HepG2 (cell line): ENCODE data around the gene RHOBTB3. TPM values are rescaled to one million over a fixed set of nuclear protein-coding genes. Genes with fewer than 3 reads are reported as not detected.
A peak's percentile ranks its signal among the peaks of the same experiment; 100 is the strongest.

Source experiments
- DMAP1 ChIP-seq: IDR thresholded peaks from 2 replicates; pipeline ENCODE4 v1.6.1; 2016
- HMG20B ChIP-seq: conservative IDR thresholded peaks from 2 replicates; pipeline ENCODE4 v1.6.1; 2016; ENCODE audit warnings: missing genetic modification reagents, missing compliant biosample characterization
- HNRNPLL ChIP-seq: fragments of 200-400 bp; formaldehyde crosslinking; IDR thresholded peaks from 2 replicates; pipeline ENCODE4 v1.6.1; 2017; ENCODE audit warnings: mild to moderate bottlenecking, low read depth, low read length; ENCODE audit not compliant: poor library complexity, severe bottlenecking
- ISL2 ChIP-seq: sonication (generic); formaldehyde crosslinking; IDR thresholded peaks from 2 replicates; pipeline ENCODE4 v1.5.0; 2020; ENCODE audit warnings: missing genetic modification reagents
- KDM2A ChIP-seq: sonication (generic); formaldehyde crosslinking; IDR thresholded peaks from 2 replicates; pipeline ENCODE4 v1.4.0; 2020; ENCODE audit warnings: low read depth, missing genetic modification reagents, borderline replicate concordance
- NBN ChIP-seq: fragments of 450-650 bp; conservative IDR thresholded peaks from 2 replicates; pipeline ENCODE4 v1.6.1; 2017
- NCOA5 ChIP-seq: sonication (generic); formaldehyde crosslinking; IDR thresholded peaks from 2 replicates; pipeline ENCODE4 v1.4.0; 2020; ENCODE audit warnings: missing genetic modification reagents
- NRL ChIP-seq: sonication (generic); formaldehyde crosslinking; IDR thresholded peaks from 2 replicates; pipeline ENCODE4 v1.5.0; 2020; ENCODE audit warnings: missing genetic modification reagents, mild to moderate bottlenecking, moderate library complexity, borderline replicate concordance
- POLR2AphosphoS5 ChIP-seq: IDR thresholded peaks from 2 replicates; pipeline ENCODE4 v1.6.1; 2012; ENCODE audit warnings: low read depth, low read length
- PRMT3 ChIP-seq: sonication (generic); formaldehyde crosslinking; IDR thresholded peaks from 2 replicates; pipeline ENCODE4 v1.8.1; 2022; ENCODE audit warnings: low read depth, mild to moderate bottlenecking, moderate library complexity, missing genetic modification reagents, borderline replicate concordance
- RELA ChIP-seq: sonication (generic); formaldehyde crosslinking; IDR thresholded peaks from 2 replicates; pipeline ENCODE4 v1.4.0; 2020; ENCODE audit warnings: missing genetic modification reagents
- RORA ChIP-seq: sonication (generic); formaldehyde crosslinking; IDR thresholded peaks from 2 replicates; pipeline ENCODE4 v1.5.0; 2020; ENCODE audit warnings: mild to moderate bottlenecking, missing genetic modification reagents, moderate library complexity
- SKI ChIP-seq: fragments of 450-650 bp; IDR thresholded peaks from one replicate; pipeline ENCODE4 v1.6.1; 2018; ENCODE audit warnings: mild to moderate bottlenecking; ENCODE audit not compliant: partially characterized antibody
- SRSF1 ChIP-seq: fragments of 200-400 bp; formaldehyde crosslinking; optimal IDR thresholded peaks from 2 replicates; pipeline ENCODE3; 2017; ENCODE audit warnings: mild to moderate bottlenecking, low read depth, low read length, moderate library complexity
- STAT5B ChIP-seq: sonication (generic); formaldehyde crosslinking; IDR thresholded peaks from 2 replicates; pipeline ENCODE4 v1.4.0; 2020; ENCODE audit warnings: missing genetic modification reagents
- TCF12 ChIP-seq, 2 experiments: fragments of 450-650 bp in 1 of 2; sonication (generic) in 1 of 2; formaldehyde crosslinking in 1 of 2; IDR thresholded peaks; 2 replicates each; pipeline versions ENCODE4 v1.6.1 to v1.8.0; 2017 to 2022; ENCODE audit warnings: antibody characterized with exemption in 1 of 2, mild to moderate bottlenecking in 1 of 2, missing genetic modification reagents in 1 of 2, moderate library complexity in 1 of 2
- TERF1 ChIP-seq: sonication (generic); formaldehyde crosslinking; IDR thresholded peaks from 2 replicates; pipeline ENCODE4 v1.8.0; 2022; ENCODE audit warnings: mild to moderate bottlenecking, missing genetic modification reagents, moderate library complexity
- TFDP2 ChIP-seq: sonication (generic); formaldehyde crosslinking; IDR thresholded peaks from 2 replicates; pipeline ENCODE4 v1.4.0; 2020; ENCODE audit warnings: missing genetic modification reagents
- ZNF326 ChIP-seq: sonication (generic); formaldehyde crosslinking; IDR thresholded peaks from 2 replicates; pipeline ENCODE4 v1.4.0; 2020; ENCODE audit warnings: missing genetic modification reagents, borderline replicate concordance
- ZNF367 ChIP-seq: sonication (generic); formaldehyde crosslinking; IDR thresholded peaks from 2 replicates; pipeline ENCODE4 v1.4.0; 2020; ENCODE audit warnings: missing genetic modification reagents, borderline replicate concordance
- ZNF451 ChIP-seq: sonication (generic); formaldehyde crosslinking; IDR thresholded peaks from 2 replicates; pipeline ENCODE4 v1.5.0; 2020; ENCODE audit warnings: mild to moderate bottlenecking, missing genetic modification reagents
- ZNF563 ChIP-seq: sonication (generic); formaldehyde crosslinking; IDR thresholded peaks from 2 replicates; pipeline ENCODE4 v1.8.0; 2022; ENCODE audit warnings: mild to moderate bottlenecking, moderate library complexity, missing genetic modification reagents
- ZSCAN29 ChIP-seq: sonication (generic); formaldehyde crosslinking; conservative IDR thresholded peaks from 2 replicates; pipeline ENCODE4 v1.4.0; 2020; ENCODE audit warnings: mild to moderate bottlenecking, missing genetic modification reagents
- polyA plus RNA-seq, 8 experiments: library from polyadenylated mRNA; depleted of rRNA in 3 of 8; stranded (reverse) in 7 of 8; unstranded in 1 of 8; fragments of >200 nt; fragmentation: Illumina TruSeq in 4 of 8; extraction: Trizol in 4 of 8; gene quantifications; 2 replicates each; pipeline versions ENCODE4 v1.2.1 to v1.2.3, GENCODE V29; 2011 to 2016; ENCODE audit warnings: low read depth in 4 of 8, missing spikeins in 1 of 8, mixed read lengths in 1 of 8; ENCODE audit not compliant: insufficient read depth in 1 of 8
- total RNA-seq, 5 experiments: library from RNA; depleted of rRNA; stranded (reverse); fragments of >200 nt; fragmentation: Illumina TruSeq; extraction: Trizol; gene quantifications; 2 replicates each; pipeline ENCODE4 v1.2.3, GENCODE V29; 2016; ENCODE audit warnings: low read depth in 1 of 5
- TF ChIP-seq, protein P1 (sequence below): sonication (generic); formaldehyde crosslinking; IDR thresholded peaks from 2 replicates; pipeline ENCODE4 v1.8.0; 2022; ENCODE audit warnings: missing genetic modification reagents, mild to moderate bottlenecking, inconsistent platforms, borderline replicate concordance
- TF ChIP-seq, protein P2 (sequence below): sonication (generic); formaldehyde crosslinking; IDR thresholded peaks from 2 replicates; pipeline ENCODE4 v1.5.1; 2020; ENCODE audit warnings: missing genetic modification reagents, mild to moderate bottlenecking, borderline replicate concordance
- TF ChIP-seq, protein P3 (sequence below): sonication (generic); formaldehyde crosslinking; IDR thresholded peaks from 2 replicates; pipeline ENCODE4 v1.5.0; 2020; ENCODE audit warnings: missing genetic modification reagents, mild to moderate bottlenecking, borderline replicate concordance

The RHOBTB3 gene
- total and polyA plus RNA-seq, 2 of the 13 experiments (the other 11 are each of a cell fraction or from before 2014, with no cell fraction given): 31.6 to 35.4 TPM

DNA sequence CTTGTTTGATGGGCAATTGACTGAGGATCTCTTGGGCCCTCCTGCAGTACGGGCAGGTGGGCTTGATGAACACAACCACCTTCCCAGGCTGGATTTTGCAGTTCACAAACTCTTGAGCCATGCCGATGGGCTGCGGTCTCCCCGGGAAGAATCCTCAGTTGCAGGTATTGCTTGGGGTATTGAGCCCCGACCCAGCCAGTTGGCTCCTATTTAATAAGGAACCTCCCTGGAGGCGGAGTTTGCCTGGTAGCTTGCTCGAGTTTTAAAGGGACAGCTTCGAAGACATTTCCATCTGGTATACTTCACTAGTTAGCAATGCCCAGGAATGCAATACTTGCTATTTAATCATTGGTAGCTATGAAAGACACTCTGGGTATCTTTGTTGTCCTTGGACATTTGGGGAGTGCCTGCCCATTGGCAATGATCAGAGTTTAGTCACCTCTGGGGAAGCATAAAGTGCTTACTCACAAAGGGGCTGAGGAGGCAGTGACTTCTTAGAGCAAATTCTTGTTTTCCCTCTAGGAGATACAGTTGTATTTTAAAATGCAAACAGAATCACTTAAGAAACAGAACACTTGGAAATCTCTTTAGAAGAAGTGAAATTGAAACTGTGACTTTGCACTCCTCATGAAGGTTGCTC lies 91.5 kb downstream of the RHOBTB3 start, which contains the start of gene GLRX (continued):
- TF ChIP-seq, protein P1, sequence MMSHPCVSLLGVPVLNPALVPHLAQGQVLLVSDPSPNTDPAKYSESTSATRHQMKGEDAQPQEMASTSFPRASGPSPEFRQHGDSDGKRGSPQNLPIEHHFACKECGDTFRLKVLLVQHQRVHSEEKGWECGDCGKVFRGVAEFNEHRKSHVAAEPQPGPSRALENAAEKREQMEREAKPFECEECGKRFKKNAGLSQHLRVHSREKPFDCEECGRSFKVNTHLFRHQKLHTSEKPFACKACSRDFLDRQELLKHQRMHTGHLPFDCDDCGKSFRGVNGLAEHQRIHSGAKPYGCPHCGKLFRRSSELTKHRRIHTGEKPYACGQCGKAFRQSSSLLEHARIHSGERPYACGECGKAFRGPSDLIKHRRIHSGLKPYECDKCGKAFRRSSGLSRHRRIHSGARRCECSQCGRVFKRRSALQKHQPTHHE (CRISPR knock-in tag): no peak
- TF ChIP-seq ISL2 (CRISPR knock-in tag) (no peak), STAT5B (CRISPR knock-in tag) (no peak), SKI (no peak), ZNF563 (CRISPR knock-in tag) (no peak), SRSF1 (no peak), NRL (CRISPR knock-in tag) (no peak), HMG20B (no peak), POLR2AphosphoS5 (peak; percentile 96), RORA (CRISPR knock-in tag) (no peak), ZNF451 (no peak), KDM2A (CRISPR knock-in tag) (no peak), ZNF367 (no peak), NCOA5 (CRISPR knock-in tag) (no peak), RELA (no peak), HNRNPLL (no peak), DMAP1 (no peak), TERF1 (CRISPR knock-in tag) (no peak), NBN (no peak), PRMT3 (CRISPR knock-in tag) (no peak), ZNF326 (CRISPR knock-in tag) (no peak), ZSCAN29 (CRISPR knock-in tag) (no peak), TFDP2 (CRISPR knock-in tag) (no peak), TCF12 (IDR thresholded peaks at IDR 0.05) (no peak), TCF12 (CRISPR knock-in tag; IDR thresholded peaks at IDR 0.05) (no peak)
- TF ChIP-seq, protein P2, sequence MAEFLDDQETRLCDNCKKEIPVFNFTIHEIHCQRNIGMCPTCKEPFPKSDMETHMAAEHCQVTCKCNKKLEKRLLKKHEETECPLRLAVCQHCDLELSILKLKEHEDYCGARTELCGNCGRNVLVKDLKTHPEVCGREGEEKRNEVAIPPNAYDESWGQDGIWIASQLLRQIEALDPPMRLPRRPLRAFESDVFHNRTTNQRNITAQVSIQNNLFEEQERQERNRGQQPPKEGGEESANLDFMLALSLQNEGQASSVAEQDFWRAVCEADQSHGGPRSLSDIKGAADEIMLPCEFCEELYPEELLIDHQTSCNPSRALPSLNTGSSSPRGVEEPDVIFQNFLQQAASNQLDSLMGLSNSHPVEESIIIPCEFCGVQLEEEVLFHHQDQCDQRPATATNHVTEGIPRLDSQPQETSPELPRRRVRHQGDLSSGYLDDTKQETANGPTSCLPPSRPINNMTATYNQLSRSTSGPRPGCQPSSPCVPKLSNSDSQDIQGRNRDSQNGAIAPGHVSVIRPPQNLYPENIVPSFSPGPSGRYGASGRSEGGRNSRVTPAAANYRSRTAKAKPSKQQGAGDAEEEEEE (CRISPR knock-in tag): no peak
- TF ChIP-seq, protein P3, sequence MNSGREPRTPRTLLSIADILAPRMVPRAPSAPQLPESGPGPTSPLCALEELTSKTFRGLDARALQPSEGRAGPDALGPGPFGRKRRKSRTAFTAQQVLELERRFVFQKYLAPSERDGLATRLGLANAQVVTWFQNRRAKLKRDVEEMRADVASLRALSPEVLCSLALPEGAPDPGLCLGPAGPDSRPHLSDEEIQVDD (CRISPR knock-in tag): no peak
